Measurements from ENCODE around the gene CACNA2D3. TPM values are rescaled to one million over a fixed set of nuclear protein-coding genes. Genes with fewer than 3 reads are reported as not detected.

Gene CACNA2D3
- total and polyA plus RNA-seq, 2 experiments from 2014 or later = 1.1 to 2.5 TPM

DNA sequence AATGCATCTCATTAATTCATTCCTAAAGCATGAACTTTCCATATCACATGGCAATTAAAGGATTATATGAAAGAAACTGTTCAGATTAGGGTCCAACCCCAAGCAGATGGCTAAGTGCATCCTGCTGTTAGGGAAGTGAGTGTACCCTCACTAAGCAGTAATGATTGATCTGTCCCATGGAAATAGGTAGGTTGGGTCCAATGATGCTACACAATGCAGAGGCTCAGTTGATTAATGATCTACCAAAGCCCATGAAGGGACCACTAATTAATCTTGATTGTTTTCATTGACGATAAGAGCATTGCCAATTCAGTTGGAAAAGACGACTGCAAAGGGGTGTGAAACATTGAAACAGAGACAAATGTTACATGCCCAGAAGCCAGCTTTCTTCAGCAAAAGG, 1000.0 kb downstream of the CACNA2D3 start:
- Histone ChIP-seq H3K27me3 (no peaks in the 10 kb centered on the region), H3K4me3 (no peak overlapping the region), H4K20me1 (ENCODE audit: insufficient read depth, poor library complexity, severe bottlenecking) (no peaks in the 10 kb centered on the region), H3K9me3 (ENCODE audit: low read depth) (no peaks in the 10 kb centered on the region), H3K79me2 (no peaks in the 10 kb centered on the region), H2AFZ (no peak overlapping the region), H3K9me2 (replicated peaks; ENCODE audit: insufficient read depth) (no peaks in the 10 kb centered on the region), H3K36me3 (replicated peaks; ENCODE audit: insufficient read depth, low read depth) (no peaks in the 10 kb centered on the region), H3K4me2 (no peak overlapping the region), H3K27ac (no peak overlapping the region), H3K4me1 (ENCODE audit: insufficient read depth) (no peaks in the 10 kb centered on the region)
- no peak for DNase-seq (ENCODE audit: low spot score)
- 93% methylated on average over 2 of the region's 2 CpGs for WGBS (ENCODE audit: low lambda C conversion rate, missing lambda C conversion rate)
- TF ChIP-seq EZH2 (IDR thresholded peaks at IDR 0.05; ENCODE audit: borderline replicate concordance) (no peak), EZH2phosphoT487 (IDR thresholded peaks at IDR 0.05; ENCODE audit: low read depth, severe bottlenecking, unreplicated experiment) (no peak)
- TF ChIP-seq, protein P1, sequence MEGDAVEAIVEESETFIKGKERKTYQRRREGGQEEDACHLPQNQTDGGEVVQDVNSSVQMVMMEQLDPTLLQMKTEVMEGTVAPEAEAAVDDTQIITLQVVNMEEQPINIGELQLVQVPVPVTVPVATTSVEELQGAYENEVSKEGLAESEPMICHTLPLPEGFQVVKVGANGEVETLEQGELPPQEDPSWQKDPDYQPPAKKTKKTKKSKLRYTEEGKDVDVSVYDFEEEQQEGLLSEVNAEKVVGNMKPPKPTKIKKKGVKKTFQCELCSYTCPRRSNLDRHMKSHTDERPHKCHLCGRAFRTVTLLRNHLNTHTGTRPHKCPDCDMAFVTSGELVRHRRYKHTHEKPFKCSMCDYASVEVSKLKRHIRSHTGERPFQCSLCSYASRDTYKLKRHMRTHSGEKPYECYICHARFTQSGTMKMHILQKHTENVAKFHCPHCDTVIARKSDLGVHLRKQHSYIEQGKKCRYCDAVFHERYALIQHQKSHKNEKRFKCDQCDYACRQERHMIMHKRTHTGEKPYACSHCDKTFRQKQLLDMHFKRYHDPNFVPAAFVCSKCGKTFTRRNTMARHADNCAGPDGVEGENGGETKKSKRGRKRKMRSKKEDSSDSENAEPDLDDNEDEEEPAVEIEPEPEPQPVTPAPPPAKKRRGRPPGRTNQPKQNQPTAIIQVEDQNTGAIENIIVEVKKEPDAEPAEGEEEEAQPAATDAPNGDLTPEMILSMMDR (IDR thresholded peaks at IDR 0.05; ENCODE audit: poor library complexity) = no peak

Other genes starting within 250 kb of the CACNA2D3 start
- 27.2 and 29.1 TPM in 2 replicates for gene ACTR8, start 240.4 kb upstream of the CACNA2D3 start, total RNA-seq
- 17.2 and 19.6 TPM in 2 replicates for gene ACTR8, start 240.4 kb upstream of the CACNA2D3 start, polyA plus RNA-seq
- gene SELENOK, start 230.7 kb upstream of the CACNA2D3 start, total RNA-seq = 59.7 and 62.2 TPM in 2 replicates
- 155 and 163 TPM in 2 replicates for gene SELENOK, start 230.7 kb upstream of the CACNA2D3 start, polyA plus RNA-seq

Data from hepatocyte (in vitro differentiated cells).